Osteocyte (in vitro differentiated cells): ENCODE data around the gene TBK1. TPM values are rescaled to one million over a fixed set of nuclear protein-coding genes. Genes with fewer than 3 reads are reported as not detected.

Experiments used
- DNase-seq: peaks from one replicate; pipeline ENCODE4 v3.0.0; 2021; ENCODE audit warnings: mixed read lengths; ENCODE audit not compliant: unreplicated experiment; ENCODE audit errors: extremely low spot score
- H3K27ac Mint-ChIP-seq: one replicate; pipeline ENCODE4 v1.8.0; 2021; ENCODE audit warnings: mild to moderate bottlenecking, mixed read lengths; ENCODE audit not compliant: unreplicated experiment
- H3K27me3 Mint-ChIP-seq: one replicate; pipeline ENCODE4 v1.8.0; 2021; ENCODE audit warnings: mixed read lengths; ENCODE audit not compliant: unreplicated experiment
- H3K36me3 Mint-ChIP-seq: one replicate; pipeline ENCODE4 v1.8.0; 2021; ENCODE audit warnings: mixed read lengths; ENCODE audit not compliant: unreplicated experiment
- H3K4me1 Mint-ChIP-seq: one replicate; pipeline ENCODE4 v1.8.0; 2021; ENCODE audit warnings: mixed read lengths; ENCODE audit not compliant: unreplicated experiment
- H3K4me3 Mint-ChIP-seq: one replicate; pipeline ENCODE4 v1.8.0; 2021; ENCODE audit warnings: mild to moderate bottlenecking, moderate library complexity, mixed read lengths; ENCODE audit not compliant: unreplicated experiment
- H3K9me3 Mint-ChIP-seq: one replicate; pipeline ENCODE4 v1.8.0; 2021; ENCODE audit warnings: mixed read lengths; ENCODE audit not compliant: unreplicated experiment
- CTCF ChIP-seq: fragments of 200-600 bp; sonication (generic); IDR thresholded peaks from 2 replicates; pipeline ENCODE4 v1.5.0; 2021; ENCODE audit warnings: antibody characterized with exemption, mild to moderate bottlenecking, moderate library complexity
- total RNA-seq: library from RNA; stranded (reverse); gene quantifications from 2 replicates; pipeline ENCODE4 v1.2.1, GENCODE V29; 2021

TBK1 gene
- total RNA-seq, 1 donor from 2014 or later, result 22.2 TPM

GRCh38 chr12:64497903-64498302 is 46.0 kb downstream of the TBK1 start:
- DNase-seq, result no peak
- Mint-ChIP-seq H3K36me3 (peaks cover 48% of the 10 kb centered on the region), H3K9me3 (no peaks in the 10 kb centered on the region), H3K27me3 (no peaks in the 10 kb centered on the region), H3K4me3 (no peak overlapping the region), H3K27ac (no peak overlapping the region), H3K4me1 (no peaks in the 10 kb centered on the region)
- no peak for TF ChIP-seq CTCF

- no peaks in the 10 kb centered on the region for H3K4me1 Mint-ChIP-seq
- no peaks in the 10 kb centered on the region for H3K9me3 Mint-ChIP-seq
- no peak for TF ChIP-seq CTCF
- no peak for DNase-seq
- H3K36me3 Mint-ChIP-seq, result peaks cover 41% of the 10 kb centered on the region
- H3K4me3 Mint-ChIP-seq, result no peak overlapping the region
- H3K27ac Mint-ChIP-seq, result no peak overlapping the region
- H3K27me3 Mint-ChIP-seq, result no peaks in the 10 kb centered on the region
These were observed 48.5 kb downstream of the TBK1 start for GRCh38 chr12:64500394-64500793.

- Mint-ChIP-seq H3K27me3 (no peaks in the 10 kb centered on the region), H3K4me1 (peaks cover 1% of the 10 kb centered on the region), H3K4me3 (no peak overlapping the region), H3K9me3 (no peaks in the 10 kb centered on the region), H3K27ac (no peak overlapping the region), H3K36me3 (peaks cover 38% of the 10 kb centered on the region)
- no peak for DNase-seq
- TF ChIP-seq CTCF, result no peak
These were observed 49.6 kb downstream of the TBK1 start for GRCh38 chr12:64501486-64501885.

- H3K4me3 Mint-ChIP-seq, result no peak overlapping the region
- peaks cover 1% of the 10 kb centered on the region for H3K4me1 Mint-ChIP-seq
- no peak overlapping the region for H3K27ac Mint-ChIP-seq
- no peak for DNase-seq
- no peaks in the 10 kb centered on the region for H3K9me3 Mint-ChIP-seq
- no peak for TF ChIP-seq CTCF
- H3K36me3 Mint-ChIP-seq, result peaks cover 6% of the 10 kb centered on the region
- H3K27me3 Mint-ChIP-seq, result no peaks in the 10 kb centered on the region
These were observed 55.0 kb downstream of the TBK1 start for GRCh38 chr12:64506955-64507354.

- H3K4me3 Mint-ChIP-seq, result no peak overlapping the region
- H3K4me1 Mint-ChIP-seq, result peaks cover 1% of the 10 kb centered on the region
- no peak overlapping the region for H3K27ac Mint-ChIP-seq
- H3K9me3 Mint-ChIP-seq, result no peaks in the 10 kb centered on the region
- no peak for DNase-seq
- no peaks in the 10 kb centered on the region for H3K27me3 Mint-ChIP-seq
- no peak for TF ChIP-seq CTCF
- peaks cover 1% of the 10 kb centered on the region for H3K36me3 Mint-ChIP-seq
These were observed 58.7 kb downstream of the TBK1 start for GRCh38 chr12:64510667-64511066.
